ENCODE measurements around the gene CCNYL1.

Gene CCNYL1

GRCh38 chr2:207791579-207792243 is 80.3 kb downstream of the CCNYL1 start:
- DNase-seq: peak in 1 of 2 donors; percentile 9

- peak; percentile 61 to 65 for DNase-seq
Measured at GRCh38 chr2:207792244-207792785, 80.9 kb downstream of the CCNYL1 start.

GRCh38 chr2:207796585-207797350 is 85.3 kb downstream of the CCNYL1 start:
- no peak for DNase-seq

- DNase-seq: no peak
Measured at GRCh38 chr2:207801259-207801658, 89.8 kb downstream of the CCNYL1 start.

- no peak for DNase-seq
Measured at GRCh38 chr2:207802650-207803049, 91.2 kb downstream of the CCNYL1 start.
